IPS-18a (cell line): Measurements from ENCODE around the gene RPL39.
"Not testable (repeated sequence)": the region's sequence is repeated elsewhere in the genome, so short reads cannot be mapped to it uniquely, and the experiment has no call there.

Experiments used
- H3K27ac ChIP-seq: one replicate; pipeline ENCODE4 v1.5.1; 2013; ENCODE audit warnings: low read length
- H3K27me3 ChIP-seq: one replicate; pipeline ENCODE4 v1.6.1; 2013; ENCODE audit warnings: mild to moderate bottlenecking, low read length; ENCODE audit not compliant: control insufficient read depth, insufficient read depth
- H3K36me3 ChIP-seq: one replicate; pipeline ENCODE4 v1.6.1; 2013; ENCODE audit warnings: low read depth, low read length; ENCODE audit not compliant: control insufficient read depth
- H3K4me1 ChIP-seq: one replicate; pipeline ENCODE4 v1.6.1; 2013; ENCODE audit warnings: low read depth, low read length; ENCODE audit not compliant: control insufficient read depth
- H3K4me3 ChIP-seq: one replicate; pipeline ENCODE4 v1.5.1; 2013; ENCODE audit warnings: low read length
- H3K9ac ChIP-seq: one replicate; pipeline ENCODE4 v1.6.1; 2013; ENCODE audit warnings: mild to moderate bottlenecking, low read length, moderate library complexity
- H3K9me3 ChIP-seq: one replicate; pipeline ENCODE4 v1.6.1; 2013; ENCODE audit warnings: low read depth, low read length; ENCODE audit not compliant: control insufficient read depth

The RPL39 gene

GRCh38 chrX:119801253-119802221 is 10.1 kb upstream of the RPL39 start:
- peaks cover 2% of the 10 kb centered on the region for H3K9me3 ChIP-seq
- no peak overlapping the region for H3K9ac ChIP-seq
- no peak overlapping the region for H3K4me3 ChIP-seq
- H3K27me3 ChIP-seq, result no peaks in the 10 kb centered on the region
- no peaks in the 10 kb centered on the region for H3K36me3 ChIP-seq
- H3K4me1 ChIP-seq, result no peaks in the 10 kb centered on the region
- no peak overlapping the region for H3K27ac ChIP-seq

GRCh38 chrX:119790977-119791436 is 423 bp downstream of the RPL39 start:
- H3K27ac ChIP-seq, result peak overlapping the region; percentile 78
- no peaks in the 10 kb centered on the region for H3K27me3 ChIP-seq

DNA sequence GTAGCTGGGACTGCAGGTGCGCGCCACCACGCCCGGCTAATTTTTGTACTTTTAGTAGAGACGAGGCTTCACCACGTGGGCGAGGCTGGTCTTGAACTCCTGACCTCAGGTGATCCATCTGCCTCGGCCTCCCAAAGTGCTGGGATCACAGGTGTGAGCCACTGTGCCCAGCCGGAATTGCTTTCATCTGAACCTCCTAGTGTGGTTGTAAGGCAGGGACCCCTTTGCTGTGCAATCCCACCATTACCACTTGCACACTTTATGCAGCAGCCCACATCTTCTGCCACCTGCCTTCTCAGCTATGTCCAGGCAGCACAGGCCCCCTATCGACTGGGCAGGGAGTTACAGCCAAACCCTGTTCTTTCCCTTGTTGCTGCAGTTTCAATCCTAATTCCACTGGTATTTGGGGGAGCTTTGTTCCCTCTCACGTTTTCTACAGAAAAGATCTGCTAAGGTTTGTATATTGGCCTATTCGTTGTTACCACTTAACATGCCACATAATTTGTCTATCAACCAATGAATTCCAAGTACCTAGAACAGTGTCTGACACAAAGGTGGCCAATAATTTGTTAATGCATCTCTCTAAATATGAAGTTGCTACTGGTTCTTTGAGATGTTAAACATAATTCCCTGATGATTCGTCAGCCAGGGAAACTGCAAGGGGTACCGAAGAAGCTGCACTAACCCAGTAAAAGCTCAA is 6.5 kb downstream of the RPL39 start:
- H3K4me3 ChIP-seq, result no peak overlapping the region
- no peak overlapping the region for H3K9ac ChIP-seq
- no peak overlapping the region for H3K27ac ChIP-seq
- H3K36me3 ChIP-seq, result peaks cover 36% of the 10 kb centered on the region
- H3K9me3 ChIP-seq, result peaks cover 7% of the 10 kb centered on the region
- no peaks in the 10 kb centered on the region for H3K27me3 ChIP-seq
- no peaks in the 10 kb centered on the region for H3K4me1 ChIP-seq

More at GRCh38 chrX:119790977-119791436, 423 bp downstream of the RPL39 start:
- peak overlapping the region; percentile 91 for H3K4me3 ChIP-seq
- peak overlapping the region; percentile 95 for H3K9ac ChIP-seq
- H3K4me1 ChIP-seq, result no peaks in the 10 kb centered on the region
- peaks cover 28% of the 10 kb centered on the region for H3K36me3 ChIP-seq
- peaks cover 3% of the 10 kb centered on the region for H3K9me3 ChIP-seq

DNA sequence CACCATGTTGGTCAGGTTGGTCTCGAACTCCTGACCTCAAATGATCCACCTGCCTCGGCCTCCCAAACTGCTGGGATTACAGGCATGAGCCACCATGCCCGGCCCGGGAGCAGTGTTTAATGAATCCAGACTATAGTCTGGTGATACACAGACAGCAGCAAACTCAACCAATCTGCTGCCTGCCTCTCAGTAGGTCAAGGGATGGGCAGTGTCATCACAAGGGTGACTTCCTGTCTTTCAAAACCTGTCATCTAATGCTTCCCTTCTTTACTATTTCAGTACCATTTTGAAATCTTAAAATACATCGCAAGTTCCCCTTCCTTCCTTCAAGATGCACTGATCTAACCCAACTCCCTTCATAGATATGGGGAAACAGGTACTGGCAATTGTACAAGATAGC is 8.4 kb downstream of the RPL39 start:
- Histone ChIP-seq H3K36me3 (peaks cover 25% of the 10 kb centered on the region), H3K4me3 (no peak overlapping the region), H3K4me1 (no peaks in the 10 kb centered on the region), H3K27ac (no peak overlapping the region), H3K9ac (no peak overlapping the region), H3K9me3 (peaks cover 9% of the 10 kb centered on the region), H3K27me3 (no peaks in the 10 kb centered on the region)

DNA sequence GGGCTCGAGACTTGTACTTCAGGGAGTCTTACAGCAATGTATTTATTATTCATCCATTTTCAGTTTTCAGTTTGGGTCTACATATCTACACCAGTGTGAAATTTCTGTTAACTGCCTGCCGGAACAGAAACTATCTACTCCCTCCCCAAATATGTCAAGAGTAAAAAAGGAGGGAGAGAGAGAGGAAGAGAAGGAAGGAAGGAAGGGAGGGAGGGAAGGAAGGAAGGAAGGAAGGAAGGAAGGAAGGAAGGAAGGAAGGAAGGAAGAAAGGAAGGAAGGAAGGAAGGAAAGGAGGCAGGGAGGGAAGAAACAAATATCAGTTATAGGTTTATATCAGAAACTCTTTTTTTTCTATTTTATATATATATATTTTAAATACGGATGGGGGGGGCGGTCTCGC is 12.6 kb downstream of the RPL39 start:
- Histone ChIP-seq H3K4me1 (no peaks in the 10 kb centered on the region), H3K9me3 (peaks cover 16% of the 10 kb centered on the region), H3K27ac (no peak overlapping the region), H3K9ac (no peak overlapping the region), H3K36me3 (no peaks in the 10 kb centered on the region), H3K27me3 (no peaks in the 10 kb centered on the region), H3K4me3 (no peak overlapping the region)

DNA sequence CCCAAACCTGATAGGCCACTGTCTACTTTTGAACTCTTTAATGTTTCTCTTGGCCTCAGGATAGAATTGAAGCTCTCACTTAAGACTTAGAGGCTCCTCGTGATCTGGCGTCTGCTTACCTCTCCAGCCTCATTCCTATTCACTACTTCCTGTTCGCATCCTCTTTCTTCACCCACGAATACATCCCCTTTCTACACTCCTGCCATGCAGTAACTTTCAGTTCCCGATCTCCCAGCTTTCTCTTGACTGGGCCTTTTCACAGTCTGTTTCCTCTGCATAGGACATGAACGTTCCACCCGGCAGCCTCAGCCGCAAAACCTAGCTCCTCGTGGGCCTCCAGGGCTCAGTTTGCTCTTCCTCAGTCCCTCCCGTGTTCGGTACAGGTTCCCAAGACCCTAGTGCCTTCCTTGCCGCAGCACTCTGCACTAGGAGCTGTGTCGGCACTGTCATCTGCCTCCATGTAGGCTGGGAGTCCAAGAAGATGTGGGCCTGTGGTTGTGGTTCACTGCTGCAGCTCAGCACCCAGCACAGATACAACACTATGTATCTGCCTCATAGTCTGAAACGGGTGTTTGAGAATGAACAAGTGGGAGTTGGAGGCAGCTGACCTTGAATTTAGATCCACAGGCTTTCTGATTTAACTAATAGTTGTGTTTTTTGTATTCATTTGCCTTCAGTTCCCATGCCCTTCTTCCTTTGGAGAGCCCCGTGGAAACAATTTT is 15.8 kb downstream of the RPL39 start:
- H3K27me3 ChIP-seq, result no peaks in the 10 kb centered on the region
- no peak overlapping the region for H3K27ac ChIP-seq
- H3K36me3 ChIP-seq, result no peaks in the 10 kb centered on the region
- H3K4me1 ChIP-seq, result no peaks in the 10 kb centered on the region
- no peak overlapping the region for H3K9ac ChIP-seq
- peaks cover 11% of the 10 kb centered on the region for H3K9me3 ChIP-seq
- no peak overlapping the region for H3K4me3 ChIP-seq

GRCh38 chrX:119769388-119769787 is 22.0 kb downstream of the RPL39 start:
- H3K27ac ChIP-seq, H3K36me3 ChIP-seq, H3K4me3 ChIP-seq, H3K4me1 ChIP-seq, H3K27me3 ChIP-seq, H3K9me3 ChIP-seq, H3K9ac ChIP-seq: not testable (repeated sequence)

DNA sequence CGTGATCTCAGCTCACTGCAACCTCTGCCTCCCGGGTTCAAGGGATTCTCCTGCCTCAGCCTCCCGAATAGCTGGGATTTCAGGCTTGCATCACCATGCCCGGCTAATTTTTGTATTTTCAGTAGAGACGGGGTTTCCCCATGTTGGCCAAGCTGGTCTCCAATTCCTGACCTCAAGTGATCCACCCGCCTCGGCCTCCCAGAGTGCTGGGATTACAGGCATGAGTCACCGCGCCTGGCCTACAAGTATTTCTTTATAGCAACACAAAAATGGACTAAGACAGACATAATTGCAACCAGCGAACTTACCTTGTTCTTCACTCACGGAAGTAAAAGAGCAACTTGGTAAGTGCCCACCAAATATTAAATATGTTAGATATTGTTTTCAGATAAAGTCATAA is 23.0 kb downstream of the RPL39 start:
- not testable (repeated sequence) for H3K27ac ChIP-seq, H3K27me3 ChIP-seq, H3K4me1 ChIP-seq, H3K9me3 ChIP-seq, H3K36me3 ChIP-seq, H3K9ac ChIP-seq, H3K4me3 ChIP-seq

DNA sequence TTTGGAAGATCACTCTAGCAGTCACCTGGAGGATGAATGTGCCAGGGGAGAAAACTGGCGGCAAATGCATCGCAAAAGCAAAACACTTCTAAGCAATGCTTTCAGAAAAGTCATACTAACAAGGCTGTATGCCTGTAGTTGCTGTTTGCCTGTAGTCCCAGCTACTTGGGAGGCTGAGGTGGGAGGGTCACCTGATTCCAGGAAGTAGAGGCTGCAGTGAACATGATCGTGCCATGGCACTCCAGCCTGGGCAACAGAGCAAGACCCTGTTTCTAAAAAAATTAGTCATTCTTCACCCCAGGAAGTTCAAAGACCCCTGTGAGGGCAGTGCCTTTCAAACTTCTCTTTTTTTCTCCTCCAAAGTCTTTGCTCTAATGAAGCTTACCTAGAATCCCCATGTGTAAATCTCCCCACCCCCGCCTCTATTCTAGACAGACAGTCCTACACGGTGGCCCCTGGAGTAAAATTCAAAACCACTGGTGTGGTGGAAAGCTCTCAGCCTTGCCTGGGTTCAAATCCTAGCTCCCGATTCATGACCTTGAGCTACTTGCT is 27.5 kb downstream of the RPL39 start:
- Histone ChIP-seq H3K36me3 (no peaks in the 10 kb centered on the region), H3K4me3 (no peak overlapping the region), H3K27ac (no peak overlapping the region), H3K9ac (no peak overlapping the region), H3K27me3 (peaks cover 16% of the 10 kb centered on the region), H3K4me1 (no peaks in the 10 kb centered on the region), H3K9me3 (no peaks in the 10 kb centered on the region)

DNA sequence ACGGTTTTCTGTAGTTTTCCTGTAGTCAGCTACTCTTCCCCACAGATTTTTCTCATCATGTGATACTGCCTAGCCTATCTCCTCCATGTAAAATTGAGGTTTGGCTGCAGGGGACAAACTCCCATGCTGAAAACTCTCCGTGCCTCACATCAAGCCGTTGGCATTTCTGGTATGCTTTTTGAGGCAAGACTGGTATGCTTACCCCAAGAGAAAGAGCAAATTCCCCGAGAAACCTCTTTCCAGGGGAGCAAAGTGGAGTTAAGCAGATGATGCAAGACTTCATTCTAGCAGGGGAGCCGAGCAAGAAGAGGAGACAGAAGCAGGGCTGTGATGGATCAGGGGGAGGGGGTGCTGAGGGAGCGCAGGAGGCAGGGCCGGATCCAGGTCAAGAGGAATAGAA is 28.2 kb downstream of the RPL39 start:
- H3K27me3 ChIP-seq, result peaks cover 17% of the 10 kb centered on the region
- H3K27ac ChIP-seq, result no peak overlapping the region
- H3K9me3 ChIP-seq, result no peaks in the 10 kb centered on the region
- H3K9ac ChIP-seq, result no peak overlapping the region
- no peaks in the 10 kb centered on the region for H3K36me3 ChIP-seq
- no peaks in the 10 kb centered on the region for H3K4me1 ChIP-seq
- H3K4me3 ChIP-seq, result no peak overlapping the region

- no peak overlapping the region for H3K9ac ChIP-seq
- H3K4me3 ChIP-seq, result no peak overlapping the region
- H3K36me3 ChIP-seq, result no peaks in the 10 kb centered on the region
- no peaks in the 10 kb centered on the region for H3K4me1 ChIP-seq
- H3K27ac ChIP-seq, result no peak overlapping the region
- no peaks in the 10 kb centered on the region for H3K9me3 ChIP-seq
- peaks cover 17% of the 10 kb centered on the region for H3K27me3 ChIP-seq
These were observed 28.7 kb downstream of the RPL39 start for GRCh38 chrX:119762718-119763117.
